Measurements from ENCODE around the gene TP53INP2. TPM values are rescaled to one million over a fixed set of nuclear protein-coding genes. Genes with fewer than 3 reads are reported as not detected.

Gene TP53INP2
- total and polyA plus RNA-seq, 2 of the 13 experiments (the other 11 are each of a cell fraction or from before 2014, with no cell fraction given) = 5.2 to 18.8 TPM

DNA sequence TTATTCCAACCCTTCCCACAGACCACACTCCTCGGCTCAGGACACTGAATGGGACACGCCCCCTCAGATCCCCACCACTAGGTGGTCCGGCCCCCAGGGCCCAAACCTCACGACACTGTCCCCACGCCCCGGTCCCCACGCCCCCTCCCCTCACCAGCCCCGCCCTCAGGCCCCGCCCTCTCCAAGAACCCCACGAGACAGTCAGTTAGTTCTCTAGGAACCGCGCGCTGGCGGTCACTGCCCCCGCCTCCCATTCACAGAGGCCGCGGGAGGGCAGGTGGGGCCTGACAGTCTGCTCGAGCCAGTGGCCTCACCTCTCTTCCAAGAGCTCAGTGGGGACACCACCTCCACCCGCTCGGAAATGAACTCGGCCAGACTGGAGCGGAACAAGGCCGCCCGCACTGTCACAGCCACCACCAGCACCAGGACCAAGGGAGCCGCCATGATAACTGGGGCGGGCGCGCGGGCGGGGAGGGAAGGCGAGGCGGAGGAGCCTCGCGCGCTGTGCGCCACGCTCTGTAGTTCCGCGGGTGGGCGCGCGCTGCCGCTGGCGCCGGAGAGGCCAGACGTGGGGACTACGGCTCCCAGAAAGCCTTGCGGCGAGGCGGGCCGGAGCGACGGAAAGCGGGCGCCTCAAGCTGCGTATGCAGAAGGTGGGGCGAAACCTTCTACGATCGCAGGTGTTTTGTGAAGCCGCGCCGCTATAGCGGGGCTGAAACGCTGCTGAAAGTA is 27.3 kb upstream of the TP53INP2 start, which contains the start of gene PIGU (continued):
- TF ChIP-seq ZNF460 (CRISPR knock-in tag; IDR thresholded peaks at IDR 0.05; ENCODE audit: borderline replicate concordance) (peak; percentile 10; the same call in 1 of the 2 replicates), MYNN (CRISPR knock-in tag; IDR thresholded peaks at IDR 0.05; ENCODE audit: low read depth) (peak; percentile 84), ATF1 (CRISPR knock-in tag; IDR thresholded peaks at IDR 0.05) (peak; percentile 95), ZNF800 (CRISPR knock-in tag; IDR thresholded peaks at IDR 0.05) (peak; percentile 94), SNRNP70 (IDR thresholded peaks at IDR 0.05; ENCODE audit: low read depth, low read length) (no peak), NFIB (CRISPR knock-in tag; IDR thresholded peaks at IDR 0.05; ENCODE audit: borderline replicate concordance) (no peak), HOXA5 (CRISPR knock-in tag; IDR thresholded peaks at IDR 0.05) (peak; percentile 93), RFX5 (IDR thresholded peaks at IDR 0.05; ENCODE audit: low read depth, low read length) (peak; percentile 69), ZNF883 (CRISPR knock-in tag; IDR thresholded peaks at IDR 0.05; ENCODE audit: not compliant biosample characterization) (peak; percentile 97), EP300 (IDR thresholded peaks at IDR 0.05; ENCODE audit: low read depth in 2 of 2, low read length in 2 of 2) (peak in 1 of 2 experiments; percentile 61; a peak in 1 of 4 replicates), EP300 (CRISPR knock-in tag; IDR thresholded peaks at IDR 0.05; ENCODE audit: borderline replicate concordance) (no peak; the same call in 1 of the 2 replicates)
- TF ChIP-seq, protein P1, sequence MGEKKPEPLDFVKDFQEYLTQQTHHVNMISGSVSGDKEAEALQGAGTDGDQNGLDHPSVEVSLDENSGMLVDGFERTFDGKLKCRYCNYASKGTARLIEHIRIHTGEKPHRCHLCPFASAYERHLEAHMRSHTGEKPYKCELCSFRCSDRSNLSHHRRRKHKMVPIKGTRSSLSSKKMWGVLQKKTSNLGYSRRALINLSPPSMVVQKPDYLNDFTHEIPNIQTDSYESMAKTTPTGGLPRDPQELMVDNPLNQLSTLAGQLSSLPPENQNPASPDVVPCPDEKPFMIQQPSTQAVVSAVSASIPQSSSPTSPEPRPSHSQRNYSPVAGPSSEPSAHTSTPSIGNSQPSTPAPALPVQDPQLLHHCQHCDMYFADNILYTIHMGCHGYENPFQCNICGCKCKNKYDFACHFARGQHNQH (CRISPR knock-in tag; IDR thresholded peaks at IDR 0.05) = peak; percentile 91
- TF ChIP-seq, protein P2, sequence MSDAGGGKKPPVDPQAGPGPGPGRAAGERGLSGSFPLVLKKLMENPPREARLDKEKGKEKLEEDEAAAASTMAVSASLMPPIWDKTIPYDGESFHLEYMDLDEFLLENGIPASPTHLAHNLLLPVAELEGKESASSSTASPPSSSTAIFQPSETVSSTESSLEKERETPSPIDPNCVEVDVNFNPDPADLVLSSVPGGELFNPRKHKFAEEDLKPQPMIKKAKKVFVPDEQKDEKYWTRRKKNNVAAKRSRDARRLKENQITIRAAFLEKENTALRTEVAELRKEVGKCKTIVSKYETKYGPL (CRISPR knock-in tag; IDR thresholded peaks at IDR 0.05) = no peak; the same call in none of the 2 replicates
- TF ChIP-seq, protein P3, sequence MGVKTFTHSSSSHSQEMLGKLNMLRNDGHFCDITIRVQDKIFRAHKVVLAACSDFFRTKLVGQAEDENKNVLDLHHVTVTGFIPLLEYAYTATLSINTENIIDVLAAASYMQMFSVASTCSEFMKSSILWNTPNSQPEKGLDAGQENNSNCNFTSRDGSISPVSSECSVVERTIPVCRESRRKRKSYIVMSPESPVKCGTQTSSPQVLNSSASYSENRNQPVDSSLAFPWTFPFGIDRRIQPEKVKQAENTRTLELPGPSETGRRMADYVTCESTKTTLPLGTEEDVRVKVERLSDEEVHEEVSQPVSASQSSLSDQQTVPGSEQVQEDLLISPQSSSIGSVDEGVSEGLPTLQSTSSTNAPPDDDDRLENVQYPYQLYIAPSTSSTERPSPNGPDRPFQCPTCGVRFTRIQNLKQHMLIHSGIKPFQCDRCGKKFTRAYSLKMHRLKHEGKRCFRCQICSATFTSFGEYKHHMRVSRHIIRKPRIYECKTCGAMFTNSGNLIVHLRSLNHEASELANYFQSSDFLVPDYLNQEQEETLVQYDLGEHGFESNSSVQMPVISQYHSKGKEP (CRISPR knock-in tag; IDR thresholded peaks at IDR 0.05) = no peak
- TF ChIP-seq, protein P4, sequence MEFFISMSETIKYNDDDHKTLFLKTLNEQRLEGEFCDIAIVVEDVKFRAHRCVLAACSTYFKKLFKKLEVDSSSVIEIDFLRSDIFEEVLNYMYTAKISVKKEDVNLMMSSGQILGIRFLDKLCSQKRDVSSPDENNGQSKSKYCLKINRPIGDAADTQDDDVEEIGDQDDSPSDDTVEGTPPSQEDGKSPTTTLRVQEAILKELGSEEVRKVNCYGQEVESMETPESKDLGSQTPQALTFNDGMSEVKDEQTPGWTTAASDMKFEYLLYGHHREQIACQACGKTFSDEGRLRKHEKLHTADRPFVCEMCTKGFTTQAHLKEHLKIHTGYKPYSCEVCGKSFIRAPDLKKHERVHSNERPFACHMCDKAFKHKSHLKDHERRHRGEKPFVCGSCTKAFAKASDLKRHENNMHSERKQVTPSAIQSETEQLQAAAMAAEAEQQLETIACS (CRISPR knock-in tag; IDR thresholded peaks at IDR 0.05) = peak; percentile 91
- TF ChIP-seq, protein P5, sequence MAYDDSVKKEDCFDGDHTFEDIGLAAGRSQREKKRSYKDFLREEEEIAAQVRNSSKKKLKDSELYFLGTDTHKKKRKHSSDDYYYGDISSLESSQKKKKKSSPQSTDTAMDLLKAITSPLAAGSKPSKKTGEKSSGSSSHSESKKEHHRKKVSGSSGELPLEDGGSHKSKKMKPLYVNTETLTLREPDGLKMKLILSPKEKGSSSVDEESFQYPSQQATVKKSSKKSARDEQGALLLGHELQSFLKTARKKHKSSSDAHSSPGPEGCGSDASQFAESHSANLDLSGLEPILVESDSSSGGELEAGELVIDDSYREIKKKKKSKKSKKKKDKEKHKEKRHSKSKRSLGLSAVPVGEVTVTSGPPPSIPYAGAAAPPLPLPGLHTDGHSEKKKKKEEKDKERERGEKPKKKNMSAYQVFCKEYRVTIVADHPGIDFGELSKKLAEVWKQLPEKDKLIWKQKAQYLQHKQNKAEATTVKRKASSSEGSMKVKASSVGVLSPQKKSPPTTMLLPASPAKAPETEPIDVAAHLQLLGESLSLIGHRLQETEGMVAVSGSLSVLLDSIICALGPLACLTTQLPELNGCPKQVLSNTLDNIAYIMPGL (CRISPR knock-in tag; IDR thresholded peaks at IDR 0.05; ENCODE audit: borderline replicate concordance in 1 of 2, low read depth in 1 of 2) = peak; percentile 91 to 92
- TF ChIP-seq, protein P6, sequence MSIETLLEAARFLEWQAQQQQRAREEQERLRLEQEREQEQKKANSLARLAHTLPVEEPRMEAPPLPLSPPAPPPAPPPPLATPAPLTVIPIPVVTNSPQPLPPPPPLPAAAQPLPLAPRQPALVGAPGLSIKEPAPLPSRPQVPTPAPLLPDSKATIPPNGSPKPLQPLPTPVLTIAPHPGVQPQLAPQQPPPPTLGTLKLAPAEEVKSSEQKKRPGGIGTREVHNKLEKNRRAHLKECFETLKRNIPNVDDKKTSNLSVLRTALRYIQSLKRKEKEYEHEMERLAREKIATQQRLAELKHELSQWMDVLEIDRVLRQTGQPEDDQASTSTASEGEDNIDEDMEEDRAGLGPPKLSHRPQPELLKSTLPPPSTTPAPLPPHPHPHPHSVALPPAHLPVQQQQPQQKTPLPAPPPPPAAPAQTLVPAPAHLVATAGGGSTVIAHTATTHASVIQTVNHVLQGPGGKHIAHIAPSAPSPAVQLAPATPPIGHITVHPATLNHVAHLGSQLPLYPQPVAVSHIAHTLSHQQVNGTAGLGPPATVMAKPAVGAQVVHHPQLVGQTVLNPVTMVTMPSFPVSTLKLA (IDR thresholded peaks at IDR 0.05) = peak; percentile 76
